Activated B cell treated with CpG ODN at 0.5 μM for 24 hours (primary cell): ENCODE data around the gene ZNF20. TPM values are rescaled to one million over a fixed set of nuclear protein-coding genes. Genes with fewer than 3 reads are reported as not detected.

Experiments used
- ATAC-seq: fragments of 200-7000 bp; cut with Tn5 transposase; one replicate; pipeline ENCODE4 v1.10.0; 2021; ENCODE audit warnings: low read depth, mild to moderate bottlenecking, moderate library complexity
- CTCF ChIA-PET: fragments of 350-600 bp; sonication (Branson Sonifier 250); formaldehyde crosslinking; loops from one replicate; lab custom pipeline; 2021; ENCODE audit warnings: antibody characterized with exemption; lab: Charles Lee
- POLR2A ChIA-PET: fragments of 350-600 bp; sonication (Branson Sonifier 250); formaldehyde crosslinking; loops from one replicate; lab custom pipeline; 2021; ENCODE audit warnings: antibody characterized with exemption; lab: Charles Lee
- DNase-seq: peaks from one replicate; pipeline ENCODE4 v3.0.0; 2022
- H3K27ac Mint-ChIP-seq: one replicate; pipeline ENCODE4 v1.8.0; 2020; ENCODE audit warnings: mixed read lengths
- H3K27me3 Mint-ChIP-seq: one replicate; pipeline ENCODE4 v1.8.0; 2021; ENCODE audit warnings: mixed read lengths
- H3K36me3 Mint-ChIP-seq: one replicate; pipeline ENCODE4 v1.8.0; 2021; ENCODE audit warnings: low read depth, mixed read lengths
- H3K4me1 Mint-ChIP-seq: one replicate; pipeline ENCODE4 v1.8.0; 2021; ENCODE audit warnings: mixed read lengths
- H3K4me3 Mint-ChIP-seq: one replicate; pipeline ENCODE4 v1.8.0; 2020; ENCODE audit warnings: mild to moderate bottlenecking, mixed read lengths
- H3K9me3 Mint-ChIP-seq: one replicate; pipeline ENCODE4 v1.8.0; 2020; ENCODE audit warnings: mixed read lengths
- intact Hi-C: fragments of 100-400 bp; cut with micrococcal nuclease; formaldehyde crosslinking; loops from one replicate; pipeline ENCODE4 v1.15.1; 2024
- total RNA-seq: library from RNA; stranded (reverse); gene quantifications from 2 replicates; pipeline ENCODE4 v1.2.3, GENCODE V29; 2022
- TF ChIP-seq, protein P1 (sequence below): fragments of 200-600 bp; IDR thresholded peaks from one replicate; pipeline ENCODE4 v1.8.0; 2022; ENCODE audit warnings: antibody characterized with exemption, mild to moderate bottlenecking

ZNF20 gene
- total RNA-seq = 4.2 and 8.5 TPM in 2 replicates

DNA sequence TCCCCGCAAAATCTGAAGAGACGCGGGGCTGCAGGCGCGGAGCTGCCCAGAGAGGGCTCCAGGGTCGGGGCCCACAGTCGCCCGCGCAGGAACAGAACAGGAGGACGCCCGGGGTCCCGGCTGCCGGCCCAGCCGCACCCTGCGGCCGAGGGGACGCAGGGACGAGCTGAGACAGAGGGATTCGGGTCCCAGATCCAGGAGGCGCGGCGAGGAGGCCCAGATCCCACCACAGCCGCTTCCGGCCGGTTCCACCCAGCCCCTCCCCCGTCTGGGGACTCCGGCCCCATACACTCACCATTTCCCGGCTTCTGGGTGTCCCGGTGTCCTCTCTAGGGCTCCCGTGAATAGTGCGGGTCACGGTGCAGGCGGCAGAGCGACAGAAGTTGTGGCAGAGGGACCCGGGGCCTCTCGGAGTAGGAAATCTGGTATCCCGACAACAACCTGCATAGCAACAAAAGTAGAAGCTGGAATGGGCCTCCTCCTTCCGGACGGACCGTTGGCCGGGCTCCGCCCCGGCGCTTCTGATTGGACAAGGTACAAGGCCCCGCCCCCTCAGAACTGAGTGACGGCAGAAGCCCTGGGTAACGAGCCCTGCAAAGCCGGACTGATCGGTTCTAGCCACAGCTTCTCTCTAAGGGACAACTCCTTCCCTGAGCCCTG lies at the start of gene ZNF20:
ZNF20 (minus strand) TSS at position 466 of the 660 bp plus-strand sequence; CDS start at position 298, 168 bp downstream.
- TF ChIP-seq, protein P1, sequence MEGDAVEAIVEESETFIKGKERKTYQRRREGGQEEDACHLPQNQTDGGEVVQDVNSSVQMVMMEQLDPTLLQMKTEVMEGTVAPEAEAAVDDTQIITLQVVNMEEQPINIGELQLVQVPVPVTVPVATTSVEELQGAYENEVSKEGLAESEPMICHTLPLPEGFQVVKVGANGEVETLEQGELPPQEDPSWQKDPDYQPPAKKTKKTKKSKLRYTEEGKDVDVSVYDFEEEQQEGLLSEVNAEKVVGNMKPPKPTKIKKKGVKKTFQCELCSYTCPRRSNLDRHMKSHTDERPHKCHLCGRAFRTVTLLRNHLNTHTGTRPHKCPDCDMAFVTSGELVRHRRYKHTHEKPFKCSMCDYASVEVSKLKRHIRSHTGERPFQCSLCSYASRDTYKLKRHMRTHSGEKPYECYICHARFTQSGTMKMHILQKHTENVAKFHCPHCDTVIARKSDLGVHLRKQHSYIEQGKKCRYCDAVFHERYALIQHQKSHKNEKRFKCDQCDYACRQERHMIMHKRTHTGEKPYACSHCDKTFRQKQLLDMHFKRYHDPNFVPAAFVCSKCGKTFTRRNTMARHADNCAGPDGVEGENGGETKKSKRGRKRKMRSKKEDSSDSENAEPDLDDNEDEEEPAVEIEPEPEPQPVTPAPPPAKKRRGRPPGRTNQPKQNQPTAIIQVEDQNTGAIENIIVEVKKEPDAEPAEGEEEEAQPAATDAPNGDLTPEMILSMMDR = no peak
- peak within 1 kb of the TSS; percentile 97 for H3K4me3 Mint-ChIP-seq
- DNase-seq (peak; percentile 85), ATAC-seq (peak; percentile 96)
- intact Hi-C loops = loop anchor here (1.0 to 5.0 kb wide), 7 partner anchors 23 to 440 kb away; partner anchors contain the start of genes ZNF136 and ZNF440
- H3K27ac Mint-ChIP-seq = peak within 1 kb of the TSS; percentile 83
- no peaks in the 10 kb centered on the region for H3K27me3 Mint-ChIP-seq
- POLR2A ChIA-PET = interaction anchor here (0.6 to 2.6 kb wide), 16 partner anchors 9 to 342 kb away, joined by 3 to 31 read pairs (median 8); partner anchors contain the start of genes ZNF136, ZNF433, ZNF442 and ZNF491
- H3K4me1 Mint-ChIP-seq = peaks cover 33% of the 10 kb centered on the region
- CTCF ChIA-PET = interaction anchor here (0.7 to 3.3 kb wide), 18 partner anchors 10 to 342 kb away, joined by 3 to 48 read pairs (median 4); partner anchors contain the start of genes ZNF491, ZNF700 and ZNF763
- no peaks in the 10 kb centered on the region for H3K9me3 Mint-ChIP-seq
- peaks cover 20% of the 10 kb centered on the region for H3K36me3 Mint-ChIP-seq

DNA sequence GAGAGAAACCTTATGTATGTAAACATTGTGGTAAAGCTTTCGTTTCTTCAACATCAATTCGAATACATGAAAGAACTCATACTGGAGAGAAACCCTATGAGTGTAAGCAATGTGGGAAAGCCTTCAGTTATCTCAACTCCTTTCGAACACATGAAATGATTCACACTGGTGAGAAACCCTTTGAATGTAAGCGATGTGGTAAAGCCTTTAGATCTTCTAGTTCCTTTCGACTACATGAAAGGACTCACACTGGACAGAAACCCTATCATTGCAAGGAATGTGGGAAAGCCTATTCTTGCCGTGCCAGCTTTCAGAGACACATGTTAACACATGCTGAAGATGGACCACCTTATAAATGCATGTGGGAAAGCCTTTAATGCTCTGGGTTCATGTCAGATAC lies 47.5 kb upstream of the ZNF20 start:
- H3K4me3 Mint-ChIP-seq = no peak overlapping the region
- no peak for ATAC-seq
- POLR2A ChIA-PET = interaction anchor here (0.6 kb wide), 1 partner anchor 106 kb away, joined by 3 read pairs; no protein-coding TSS in a partner anchor
- H3K27ac Mint-ChIP-seq = no peak overlapping the region
- intact Hi-C loops = no loop called here
- no peaks in the 10 kb centered on the region for H3K27me3 Mint-ChIP-seq
- no peak for DNase-seq
- CTCF ChIA-PET = no interaction called here
- H3K4me1 Mint-ChIP-seq = no peaks in the 10 kb centered on the region
- TF ChIP-seq, protein P1 = no peak
- peaks cover 87% of the 10 kb centered on the region for H3K36me3 Mint-ChIP-seq
- H3K9me3 Mint-ChIP-seq = peaks cover 44% of the 10 kb centered on the region

DNA sequence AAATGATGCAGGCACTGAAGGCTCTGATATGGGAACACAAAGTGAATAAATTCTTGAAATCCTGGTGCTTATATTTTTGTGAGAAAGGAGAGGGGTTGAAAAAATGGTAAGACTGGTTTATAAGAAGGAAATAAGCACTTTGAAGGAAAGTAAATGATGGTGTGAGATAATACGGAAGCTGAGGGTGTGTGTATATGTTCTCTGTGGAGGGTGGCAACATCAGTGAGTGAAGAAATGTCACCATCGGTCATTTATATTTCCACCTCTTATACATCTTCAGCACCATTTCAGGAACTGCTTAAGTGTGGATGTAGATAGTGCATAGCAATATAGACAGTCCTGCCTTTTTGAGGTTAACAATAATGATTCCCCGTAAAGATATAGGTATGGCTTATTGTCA lies 40.2 kb upstream of the ZNF20 start:
- ATAC-seq (no peak), DNase-seq (no peak)
- Mint-ChIP-seq H3K36me3 (peaks cover 77% of the 10 kb centered on the region), H3K9me3 (peaks cover 14% of the 10 kb centered on the region), H3K4me1 (peaks cover 17% of the 10 kb centered on the region), H3K27ac (no peak overlapping the region), H3K27me3 (no peaks in the 10 kb centered on the region), H3K4me3 (no peak overlapping the region)
- intact Hi-C loops = no loop called here
- ChIA-PET POLR2A (no interaction called here), CTCF (no interaction called here)
- TF ChIP-seq, protein P1 = no peak

GRCh38 chr19:12166626-12167025 lies 26.5 kb upstream of the ZNF20 start:
- intact Hi-C loops = no loop called here
- no peaks in the 10 kb centered on the region for H3K27me3 Mint-ChIP-seq
- no peaks in the 10 kb centered on the region for H3K9me3 Mint-ChIP-seq
- CTCF ChIA-PET = no interaction called here
- H3K4me1 Mint-ChIP-seq = peaks cover 52% of the 10 kb centered on the region
- peak overlapping the region; percentile 9 for H3K27ac Mint-ChIP-seq
- TF ChIP-seq, protein P1 = no peak
- H3K36me3 Mint-ChIP-seq = peaks cover 52% of the 10 kb centered on the region
- POLR2A ChIA-PET = interaction anchor here (1.1 kb wide), 1 partner anchor 26 kb away, joined by 3 read pairs; the partner anchor contains the start of gene ZNF20
- DNase-seq = no peak
- no peak overlapping the region for H3K4me3 Mint-ChIP-seq
- ATAC-seq = no peak

GRCh38 chr19:12163826-12164225 lies 23.7 kb upstream of the ZNF20 start:
- Mint-ChIP-seq H3K9me3 (no peaks in the 10 kb centered on the region), H3K4me1 (peaks cover 44% of the 10 kb centered on the region), H3K27me3 (no peaks in the 10 kb centered on the region), H3K27ac (peak overlapping the region; percentile 91), H3K4me3 (peak overlapping the region; percentile 96), H3K36me3 (peaks cover 34% of the 10 kb centered on the region)
- no peak for ATAC-seq
- intact Hi-C loops = loop anchor here (1.0 to 2.0 kb wide), 5 partner anchors 23 to 425 kb away; partner anchors contain the start of genes ZNF20 and ZNF799
- POLR2A ChIA-PET = interaction anchor here (0.5 to 2.6 kb wide), 10 partner anchors 10 to 331 kb away, joined by 3 to 21 read pairs (median 7); partner anchors contain the start of genes ZNF20, ZNF442, ZNF563 and ZNF700
- CTCF ChIA-PET = interaction anchor here (1.9 kb wide), 1 partner anchor 366 kb away, joined by 7 read pairs; the partner anchor contains the start of gene ZNF491
- TF ChIP-seq, protein P1 = no peak
- DNase-seq = no peak
